Measurements from ENCODE around the gene EFR3B. TPM values are rescaled to one million over a fixed set of nuclear protein-coding genes. Genes with fewer than 3 reads are reported as not detected.

Gene EFR3B
- total RNA-seq, 1 experiment from 2014 or later = 8.9 TPM

- TF ChIP-seq ZBTB21 (CRISPR knock-in tag; IDR thresholded peaks at IDR 0.05; ENCODE audit: borderline replicate concordance) = no peak
- no peak for TF ChIP-seq ATF2 (CRISPR knock-in tag; IDR thresholded peaks at IDR 0.05; ENCODE audit: borderline replicate concordance, low read depth)
- no peak for TF ChIP-seq ETV6 (CRISPR knock-in tag; IDR thresholded peaks at IDR 0.05)
- TF ChIP-seq AR (CRISPR knock-in tag; IDR thresholded peaks at IDR 0.05) = no peak
- POLR2A ChIA-PET = no interaction called here
- Mint-ChIP-seq H3K36me3 (no peaks in the 10 kb centered on the region), H3K27me3 (ENCODE audit: low read depth) (no peaks in the 10 kb centered on the region), H3K27ac (no peak overlapping the region), H3K9me3 (no peaks in the 10 kb centered on the region), H3K4me3 (no peak overlapping the region), H3K4me1 (peaks cover 21% of the 10 kb centered on the region)
- CTCF ChIA-PET = interaction anchor here (0.7 to 0.9 kb wide), 3 partner anchors 76 to 119 kb away, joined by 3 to 5 read pairs (median 3); no protein-coding TSS in a partner anchor
- no peak for DNase-seq (ENCODE audit: low spot score)
- ATAC-seq = no peak
Measured at GRCh38 chr2:25053041-25053440, 11.2 kb downstream of the EFR3B start.

- no peaks in the 10 kb centered on the region for H3K9me3 Mint-ChIP-seq
- H3K4me1 Mint-ChIP-seq = peaks cover 17% of the 10 kb centered on the region
- no peak overlapping the region for H3K27ac Mint-ChIP-seq
- DNase-seq (ENCODE audit: low spot score) (no peak), ATAC-seq (no peak)
- H3K27me3 Mint-ChIP-seq (ENCODE audit: low read depth) = no peaks in the 10 kb centered on the region
- POLR2A ChIA-PET = no interaction called here
- H3K4me3 Mint-ChIP-seq = no peak overlapping the region
- TF ChIP-seq MXD4 (CRISPR knock-in tag; IDR thresholded peaks at IDR 0.05; ENCODE audit: borderline replicate concordance) (no peak), ATF6 (CRISPR knock-in tag; IDR thresholded peaks at IDR 0.05) (no peak), CTCF (IDR thresholded peaks at IDR 0.05) (no peak), ZNF416 (CRISPR knock-in tag; IDR thresholded peaks at IDR 0.05) (no peak), ZNF317 (CRISPR knock-in tag; IDR thresholded peaks at IDR 0.05; ENCODE audit: borderline replicate concordance, low read depth) (no peak), GTF2I (CRISPR knock-in tag; conservative IDR thresholded peaks at IDR 0.05) (no peak), CDX4 (CRISPR knock-in tag; IDR thresholded peaks at IDR 0.05; ENCODE audit: borderline replicate concordance) (no peak), ETV6 (CRISPR knock-in tag; IDR thresholded peaks at IDR 0.05) (no peak), IRF1 (CRISPR knock-in tag; IDR thresholded peaks at IDR 0.05) (no peak), NR2C2 (CRISPR knock-in tag; IDR thresholded peaks at IDR 0.05) (no peak), ATF1 (CRISPR knock-in tag; IDR thresholded peaks at IDR 0.05) (no peak)
- no peaks in the 10 kb centered on the region for H3K36me3 Mint-ChIP-seq
- CTCF ChIA-PET = interaction anchor here (1.0 to 2.7 kb wide), 3 partner anchors 9 to 75 kb away, joined by 3 to 12 read pairs (median 4); no protein-coding TSS in a partner anchor
Measured at GRCh38 chr2:25054720-25055119, 12.8 kb downstream of the EFR3B start.

Measured in WTC11 (cell line).